ENCODE measurements around the gene UBFD1.

GRCh38 chr16:23549938-23550337 is 7.6 kb upstream of the UBFD1 start:
- TF ChIP-seq CTCF (IDR thresholded peaks at IDR 0.05): no peak
- no peak for TF ChIP-seq POLR2A (IDR thresholded peaks at IDR 0.05)
